K562 (cell line): ENCODE data around the gene SPATA20. TPM values are rescaled to one million over a fixed set of nuclear protein-coding genes. Genes with fewer than 3 reads are reported as not detected.

Experiments
- ATF1 ChIP-seq, 2 experiments: fragments of 450-650 bp in 1 of 2; IDR thresholded peaks; 2 replicates each; pipeline ENCODE4 v1.6.1; 2016; ENCODE audit warnings: missing compliant biosample characterization in 1 of 2, missing genetic modification characterization in 1 of 2
- CAMTA2 ChIP-seq: fragments of 250-450 bp; sonication (Bioruptor Pico); conservative IDR thresholded peaks from 2 replicates; pipeline ENCODE4 v1.5.1; 2022
- CHAMP1 ChIP-seq: fragments of 450-650 bp; IDR thresholded peaks from 2 replicates; pipeline ENCODE4 v1.6.1; 2016; ENCODE audit warnings: mild to moderate bottlenecking
- GABPB1 ChIP-seq: sonication (generic); formaldehyde crosslinking; IDR thresholded peaks from 2 replicates; pipeline ENCODE4 v1.8.0; 2022; ENCODE audit warnings: mild to moderate bottlenecking, missing genetic modification reagents
- HDGF ChIP-seq: fragments of 450-650 bp; IDR thresholded peaks from 2 replicates; pipeline ENCODE4 v1.6.1; 2016
- PKNOX1 ChIP-seq: fragments of 450-650 bp; IDR thresholded peaks from 2 replicates; pipeline ENCODE4 v1.6.1; 2016
- SNIP1 ChIP-seq: fragments of 450-650 bp; IDR thresholded peaks from 2 replicates; pipeline ENCODE4 v1.7.1; 2017; ENCODE audit warnings: low read depth, mild to moderate bottlenecking
- SRSF7 ChIP-seq: fragments of 200-400 bp; formaldehyde crosslinking; optimal IDR thresholded peaks from 2 replicates; pipeline ENCODE3; 2017; ENCODE audit warnings: mild to moderate bottlenecking, low read depth, low read length
- ZBTB7A ChIP-seq: IDR thresholded peaks from 2 replicates; pipeline ENCODE4 v1.6.1; 2011; ENCODE audit warnings: low read depth, mild to moderate bottlenecking, low read length, moderate library complexity, borderline replicate concordance; ENCODE audit not compliant: control insufficient read depth
- ZNF24 ChIP-seq: fragments of 450-650 bp; IDR thresholded peaks from 2 replicates; pipeline ENCODE4 v1.6.1; 2016
- ZNF280A ChIP-seq: fragments of 450-650 bp; IDR thresholded peaks from 2 replicates; pipeline ENCODE4 v1.6.1; 2018; ENCODE audit warnings: mild to moderate bottlenecking, low read depth; ENCODE audit not compliant: partially characterized antibody
- polyA plus RNA-seq, 8 experiments: library from polyadenylated mRNA; depleted of rRNA in 4 of 8; stranded (reverse) in 5 of 8; unstranded in 3 of 8; fragments of >200 nt; fragmentation: Nextera tagmentation in 2 of 8; fragmentation: Illumina TruSeq in 1 of 8; extraction: Ambion mirVana in 2 of 8; extraction: Trizol in 1 of 8; gene quantifications; 2 replicates each; pipeline versions ENCODE4 v1.2.1 to v1.2.3, GENCODE V29; 2011 to 2014; ENCODE audit warnings: inconsistent platforms in 1 of 8, missing spikeins in 1 of 8
- total RNA-seq, 7 experiments: library from RNA; depleted of rRNA in 6 of 7; stranded (reverse); fragments of >200 nt in 6 of 7; fragmentation: Illumina TruSeq in 2 of 7; extraction: Trizol in 2 of 7; gene quantifications; 2 replicates each; pipeline versions ENCODE4 v1.2.1 to v1.2.3, GENCODE V29; 2011 to 2021; ENCODE audit warnings: low replicate concordance in 1 of 7
- TF ChIP-seq, protein P1 (sequence below): fragments of 450-650 bp; formaldehyde crosslinking; IDR thresholded peaks from 2 replicates; pipeline ENCODE4 v1.4.0; 2020; ENCODE audit warnings: mild to moderate bottlenecking, moderate library complexity
- TF ChIP-seq, protein P2 (sequence below), 3 experiments: fragments of 200-800 bp in 1 of 3; sonication (Bioruptor generic) in 1 of 3; sonication (generic) in 1 of 3; formaldehyde crosslinking in 1 of 3; IDR thresholded peaks; 2 replicates each; pipeline versions ENCODE4 v1.6.1 to v1.8.0; 2016 to 2022; ENCODE audit warnings: mild to moderate bottlenecking in 2 of 3, missing compliant biosample characterization in 2 of 3, missing genetic modification characterization in 2 of 3, missing genetic modification reagents in 1 of 3
- TF ChIP-seq, protein P3 (sequence below): fragments of 250-450 bp; sonication (Bioruptor Pico); IDR thresholded peaks from 2 replicates; pipeline ENCODE4 v1.9.0; 2021; ENCODE audit warnings: mild to moderate bottlenecking, inconsistent platforms

The SPATA20 gene
- total and polyA plus RNA-seq, 9 of the 15 experiments (the other 6 are each of a cell fraction or from before 2014, with no cell fraction given) = 0.08 to 4.0 (median 1.5) TPM

GRCh38 chr17:50541716-50542688, 5.0 kb upstream of the SPATA20 start (continued):
- TF ChIP-seq, protein P1, sequence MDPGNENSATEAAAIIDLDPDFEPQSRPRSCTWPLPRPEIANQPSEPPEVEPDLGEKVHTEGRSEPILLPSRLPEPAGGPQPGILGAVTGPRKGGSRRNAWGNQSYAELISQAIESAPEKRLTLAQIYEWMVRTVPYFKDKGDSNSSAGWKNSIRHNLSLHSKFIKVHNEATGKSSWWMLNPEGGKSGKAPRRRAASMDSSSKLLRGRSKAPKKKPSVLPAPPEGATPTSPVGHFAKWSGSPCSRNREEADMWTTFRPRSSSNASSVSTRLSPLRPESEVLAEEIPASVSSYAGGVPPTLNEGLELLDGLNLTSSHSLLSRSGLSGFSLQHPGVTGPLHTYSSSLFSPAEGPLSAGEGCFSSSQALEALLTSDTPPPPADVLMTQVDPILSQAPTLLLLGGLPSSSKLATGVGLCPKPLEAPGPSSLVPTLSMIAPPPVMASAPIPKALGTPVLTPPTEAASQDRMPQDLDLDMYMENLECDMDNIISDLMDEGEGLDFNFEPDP = no peak
- TF ChIP-seq ZBTB7A (peak; percentile 76; the same call in 1 of the 2 replicates), SNIP1 (peak; percentile 56; the same call in 1 of the 2 replicates), HDGF (0 out of 2 replicates have a peak, but pooled peaks have one; percentile 2), CHAMP1 (no peak), ATF1 (CRISPR knock-in tag; IDR thresholded peaks at IDR 0.05) (no peak), ATF1 (tag; IDR thresholded peaks at IDR 0.05) (peak; percentile 36; the same call in 1 of the 2 replicates), CAMTA2 (no peak), GABPB1 (no peak), ZNF24 (no peak), PKNOX1 (peak; percentile 33; the same call in 1 of the 2 replicates), ZNF280A (no peak), SRSF7 (no peak)
- TF ChIP-seq, protein P2, sequence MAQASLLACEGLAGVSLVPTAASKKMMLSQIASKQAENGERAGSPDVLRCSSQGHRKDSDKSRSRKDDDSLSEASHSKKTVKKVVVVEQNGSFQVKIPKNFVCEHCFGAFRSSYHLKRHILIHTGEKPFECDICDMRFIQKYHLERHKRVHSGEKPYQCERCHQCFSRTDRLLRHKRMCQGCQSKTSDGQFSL (CRISPR knock-in tag; IDR thresholded peaks at IDR 0.05) = no peak; the same call in 1 of the 2 replicates
- TF ChIP-seq, protein P2 (tag; IDR thresholded peaks at IDR 0.05) = no peak
- TF ChIP-seq, protein P3, sequence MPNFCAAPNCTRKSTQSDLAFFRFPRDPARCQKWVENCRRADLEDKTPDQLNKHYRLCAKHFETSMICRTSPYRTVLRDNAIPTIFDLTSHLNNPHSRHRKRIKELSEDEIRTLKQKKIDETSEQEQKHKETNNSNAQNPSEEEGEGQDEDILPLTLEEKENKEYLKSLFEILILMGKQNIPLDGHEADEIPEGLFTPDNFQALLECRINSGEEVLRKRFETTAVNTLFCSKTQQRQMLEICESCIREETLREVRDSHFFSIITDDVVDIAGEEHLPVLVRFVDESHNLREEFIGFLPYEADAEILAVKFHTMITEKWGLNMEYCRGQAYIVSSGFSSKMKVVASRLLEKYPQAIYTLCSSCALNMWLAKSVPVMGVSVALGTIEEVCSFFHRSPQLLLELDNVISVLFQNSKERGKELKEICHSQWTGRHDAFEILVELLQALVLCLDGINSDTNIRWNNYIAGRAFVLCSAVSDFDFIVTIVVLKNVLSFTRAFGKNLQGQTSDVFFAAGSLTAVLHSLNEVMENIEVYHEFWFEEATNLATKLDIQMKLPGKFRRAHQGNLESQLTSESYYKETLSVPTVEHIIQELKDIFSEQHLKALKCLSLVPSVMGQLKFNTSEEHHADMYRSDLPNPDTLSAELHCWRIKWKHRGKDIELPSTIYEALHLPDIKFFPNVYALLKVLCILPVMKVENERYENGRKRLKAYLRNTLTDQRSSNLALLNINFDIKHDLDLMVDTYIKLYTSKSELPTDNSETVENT = peak; percentile 36
